GM12891 (cell line): ENCODE results near the gene IMMP2L.

Source experiments
- DNase-seq: peaks from one replicate; pipeline ENCODE4 v3.0.0; 2011; ENCODE audit warnings: low spot score; ENCODE audit not compliant: insufficient read length
- FAIRE-seq: peaks from 2 replicates; lab custom pipeline; 2011; peaks lifted over from hg19 to GRCh38; lab: Jason Lieb, UNC
- PAX5 ChIP-seq: IDR thresholded peaks from 2 replicates; pipeline ENCODE4 v1.6.1; 2011; ENCODE audit warnings: low read length, moderate library complexity, mild to moderate bottlenecking; ENCODE audit not compliant: insufficient read depth, severe bottlenecking
- POLR2A ChIP-seq: IDR thresholded peaks from 2 replicates; pipeline ENCODE4 v1.6.1; 2011; ENCODE audit warnings: low read depth, low read length, control low read depth
- POLR2AphosphoS5 ChIP-seq: IDR thresholded peaks from 2 replicates; pipeline ENCODE4 v1.6.1; 2011; ENCODE audit warnings: low read depth, low read length, control low read depth
- POU2F2 ChIP-seq: IDR thresholded peaks from 2 replicates; pipeline ENCODE4 v1.6.1; 2011; ENCODE audit warnings: low read depth, mild to moderate bottlenecking, control low read depth, low read length, moderate library complexity
- SPI1 ChIP-seq: IDR thresholded peaks from 2 replicates; pipeline ENCODE4 v1.6.1; 2011; ENCODE audit warnings: low read depth, low read length, control low read depth
- TAF1 ChIP-seq: IDR thresholded peaks from 2 replicates; pipeline ENCODE4 v1.6.1; 2011; ENCODE audit warnings: low read depth, low read length, control low read depth

The IMMP2L gene

DNA sequence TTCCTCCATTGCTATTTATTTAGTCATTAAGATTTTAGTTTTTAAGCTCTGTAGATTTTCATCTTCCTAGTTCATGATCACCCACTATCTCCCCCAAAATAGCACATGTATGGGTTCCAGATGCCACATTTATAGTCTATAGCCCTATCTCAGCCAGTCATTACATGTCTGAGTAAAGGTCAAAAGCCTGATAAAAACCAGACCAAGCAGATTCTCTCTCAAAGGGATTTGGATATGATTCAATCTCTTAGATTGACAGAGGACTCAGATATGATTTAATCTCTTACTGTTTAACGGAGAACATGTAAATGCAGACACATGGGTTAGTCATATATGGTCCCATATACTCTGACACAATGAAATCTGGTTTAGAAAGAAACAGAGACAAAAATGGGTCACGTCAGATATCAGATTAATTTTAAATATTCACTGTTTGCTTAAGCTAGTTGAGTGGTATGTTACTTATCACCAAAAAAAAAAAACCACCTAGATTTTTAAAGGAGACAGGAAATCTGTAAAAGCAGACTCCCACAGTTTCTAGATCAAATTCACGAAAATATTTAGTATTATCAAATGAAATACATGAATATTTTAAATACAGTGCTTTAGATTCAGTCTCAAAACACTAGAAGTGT, 578.4 kb downstream of the IMMP2L start:
- DNase-seq (no peak), FAIRE-seq (no peak)
- no peak for TF ChIP-seq PAX5
- no peak for TF ChIP-seq SPI1
- no peak for TF ChIP-seq POLR2A
- TF ChIP-seq TAF1, result no peak
- no peak for TF ChIP-seq POU2F2
- TF ChIP-seq POLR2AphosphoS5, result no peak

DNA sequence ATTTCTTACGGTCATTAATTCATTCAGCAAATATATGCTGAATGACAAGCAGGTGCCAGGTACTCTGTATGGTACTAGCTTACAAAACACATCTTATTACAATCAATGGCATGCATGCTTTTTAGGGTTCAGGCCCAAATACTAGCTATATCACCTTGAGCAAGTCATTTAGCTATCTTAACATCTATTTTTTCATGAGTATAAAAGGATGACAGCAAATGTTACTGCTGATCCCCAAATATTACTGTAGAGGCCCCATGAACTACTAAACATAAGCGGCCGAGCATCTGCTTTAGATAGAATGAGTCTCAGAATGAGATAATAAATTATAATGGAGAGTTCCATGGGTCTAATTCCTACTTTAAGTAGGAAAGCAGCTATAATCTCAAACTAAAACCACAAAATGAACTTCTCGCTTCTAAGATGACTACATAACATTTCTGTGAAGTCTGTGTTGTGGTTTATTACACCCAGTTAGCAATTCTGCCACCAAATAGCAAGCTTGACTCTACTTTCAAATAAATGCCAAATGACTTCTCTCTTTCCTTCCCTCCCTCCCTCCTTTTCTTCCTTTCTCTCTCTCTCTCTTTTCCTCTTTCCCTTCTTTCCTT, 585.1 kb downstream of the IMMP2L start:
- TF ChIP-seq POU2F2 (no peak), PAX5 (no peak), SPI1 (no peak), POLR2A (no peak), TAF1 (no peak), POLR2AphosphoS5 (no peak)
- FAIRE-seq (no peak), DNase-seq (no peak)

DNA sequence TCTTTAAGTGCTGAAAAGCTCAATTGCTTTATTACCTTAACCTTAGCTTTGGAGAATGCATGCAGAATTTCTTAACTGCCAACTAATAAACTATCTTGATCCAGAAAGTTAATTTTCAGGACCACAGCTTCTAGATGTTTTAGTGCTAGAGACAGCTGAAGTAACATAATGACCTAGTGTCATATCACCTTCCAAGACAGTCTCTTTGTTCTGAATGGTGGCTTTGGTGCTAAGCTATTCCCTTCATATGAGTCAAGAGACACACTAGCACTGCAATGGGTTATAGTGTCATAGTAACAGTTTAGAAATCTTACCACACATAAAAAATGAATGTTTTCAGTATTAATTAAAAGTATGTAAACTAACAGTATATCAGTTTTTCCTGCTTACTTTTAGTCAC, 586.8 kb downstream of the IMMP2L start:
- no peak for FAIRE-seq
- no peak for DNase-seq
- no peak for TF ChIP-seq PAX5
- TF ChIP-seq TAF1, result no peak
- TF ChIP-seq POU2F2, result no peak
- TF ChIP-seq POLR2A, result no peak

DNA sequence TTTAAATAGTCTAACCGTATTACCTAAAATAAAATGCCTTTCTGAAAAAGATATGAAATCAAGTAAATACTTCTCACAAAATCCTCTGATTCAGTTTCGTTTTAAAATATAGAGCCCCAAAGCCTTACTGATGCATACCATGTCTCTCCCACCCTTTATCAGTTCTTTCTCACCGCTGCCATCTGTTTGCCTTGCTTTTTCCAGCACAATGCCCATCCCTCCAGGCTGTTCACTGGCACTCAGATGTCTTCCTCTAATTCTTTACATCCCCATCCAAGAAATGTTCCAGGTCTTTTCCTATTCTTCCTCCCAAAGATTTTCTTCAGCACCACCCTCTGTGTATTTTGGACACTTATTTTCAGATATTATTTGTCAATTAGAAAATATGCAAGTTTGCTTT, 587.9 kb downstream of the IMMP2L start:
- no peak for FAIRE-seq
- no peak for DNase-seq
- TF ChIP-seq POLR2AphosphoS5, result no peak
- TF ChIP-seq SPI1, result no peak
- TF ChIP-seq TAF1, result no peak
- TF ChIP-seq PAX5, result no peak
- no peak for TF ChIP-seq POU2F2
- no peak for TF ChIP-seq POLR2A

DNA sequence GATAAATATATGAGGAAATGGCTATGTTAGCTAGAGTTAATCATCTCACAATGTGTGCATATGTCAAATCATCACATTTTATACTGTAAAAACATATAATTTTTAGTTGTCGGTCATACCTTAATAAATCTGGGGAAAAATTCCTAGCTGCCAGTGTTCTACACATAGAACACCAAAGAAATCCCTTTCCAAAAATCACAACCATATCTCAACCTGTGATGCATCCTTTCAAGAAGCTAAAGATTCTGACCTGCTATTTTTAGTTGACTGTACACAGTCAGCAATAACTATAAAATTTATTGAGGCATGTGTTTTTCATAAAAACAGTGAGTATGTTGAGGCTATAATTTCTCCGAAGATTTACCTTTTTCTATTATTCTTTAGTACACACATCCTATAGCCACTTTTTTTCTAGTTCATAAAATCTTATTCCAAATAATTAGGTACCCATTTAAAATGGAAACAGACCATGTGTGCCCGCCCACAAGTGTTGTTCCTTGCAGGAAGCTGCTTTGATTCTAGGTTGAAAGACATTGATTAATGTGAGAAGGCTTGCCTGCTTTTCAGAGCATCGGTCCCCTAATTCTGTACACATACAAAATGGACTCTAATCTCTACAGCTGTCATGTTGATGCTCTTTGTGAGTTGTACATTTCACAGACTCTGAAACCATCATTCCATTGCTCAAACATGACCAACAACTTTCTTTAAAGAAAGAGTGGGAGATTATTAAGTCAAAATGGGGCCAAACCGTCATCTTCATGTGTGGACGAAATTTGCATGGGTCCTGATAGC, 588.9 kb downstream of the IMMP2L start:
- TF ChIP-seq SPI1 (no peak), TAF1 (no peak), POU2F2 (no peak), POLR2A (no peak), POLR2AphosphoS5 (no peak), PAX5 (no peak)
- no peak for FAIRE-seq
- DNase-seq, result no peak

DNA sequence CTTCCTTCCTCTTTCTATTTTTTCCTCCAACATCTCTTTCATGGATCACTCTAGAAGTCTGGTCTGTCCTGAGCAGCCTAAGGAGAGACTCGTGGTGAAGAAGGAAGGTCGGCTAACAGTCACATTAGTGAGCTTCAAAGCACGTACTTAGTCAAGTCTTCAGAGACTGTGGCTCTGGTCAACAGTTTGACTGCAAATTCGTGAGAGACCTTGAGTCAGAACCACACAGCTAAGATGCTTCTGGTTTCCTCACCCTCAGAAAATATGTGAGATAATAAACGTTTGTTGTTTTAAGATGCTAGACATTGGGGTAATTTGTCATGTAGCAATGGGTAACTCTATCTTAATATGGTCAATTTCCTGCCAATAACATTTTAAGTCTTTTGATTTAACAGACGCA, 597.5 kb downstream of the IMMP2L start:
- DNase-seq (no peak), FAIRE-seq (no peak)
- TF ChIP-seq POU2F2, result no peak
- no peak for TF ChIP-seq TAF1
- TF ChIP-seq POLR2AphosphoS5, result no peak
- TF ChIP-seq POLR2A, result no peak
- TF ChIP-seq SPI1, result no peak
- TF ChIP-seq PAX5, result no peak

DNA sequence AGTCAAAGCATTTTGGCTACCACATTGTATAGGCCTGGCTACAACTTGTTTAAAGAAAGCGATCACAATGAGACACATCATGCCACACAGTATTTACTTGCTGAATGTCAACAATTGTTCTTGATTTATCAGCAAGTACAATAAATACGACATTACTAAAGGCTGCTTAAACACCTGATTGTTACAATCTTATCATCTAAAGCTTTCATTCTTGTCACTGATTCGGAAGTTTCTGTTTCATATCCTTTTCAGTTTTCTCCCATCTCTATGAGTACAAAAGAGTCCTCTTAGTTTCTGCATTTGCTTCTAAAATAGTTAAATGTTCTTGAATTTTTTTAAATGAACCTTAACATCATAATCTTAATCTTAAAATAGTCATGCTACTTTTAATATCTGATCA, 599.5 kb downstream of the IMMP2L start:
- no peak for TF ChIP-seq POLR2AphosphoS5
- TF ChIP-seq POU2F2, result no peak
- no peak for TF ChIP-seq TAF1
- TF ChIP-seq SPI1, result no peak
- TF ChIP-seq PAX5, result no peak
- TF ChIP-seq POLR2A, result no peak
- FAIRE-seq, result no peak
- DNase-seq, result no peak

DNA sequence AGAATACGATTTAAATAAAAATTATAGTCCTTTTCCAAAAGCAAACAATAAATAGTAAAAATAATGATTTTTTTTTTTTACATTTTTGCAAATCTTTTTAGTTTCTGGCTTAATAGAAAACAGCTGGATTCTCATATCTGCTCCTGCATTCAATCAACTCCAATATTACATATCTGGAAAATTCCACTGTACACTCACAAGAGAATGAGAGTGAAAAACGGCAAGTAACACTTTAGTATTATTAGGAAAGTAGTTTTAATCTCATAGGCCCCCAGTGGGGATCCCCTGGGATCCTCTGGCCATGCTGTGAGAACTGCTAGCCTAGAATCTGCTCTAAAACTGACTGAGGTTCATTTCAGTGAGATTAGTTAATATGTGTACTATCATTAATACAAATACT, 599.9 kb downstream of the IMMP2L start:
- TF ChIP-seq POU2F2, result no peak
- no peak for TF ChIP-seq POLR2AphosphoS5
- no peak for TF ChIP-seq TAF1
- TF ChIP-seq SPI1, result no peak
- TF ChIP-seq PAX5, result no peak
- no peak for TF ChIP-seq POLR2A
- DNase-seq (no peak), FAIRE-seq (no peak)

DNA sequence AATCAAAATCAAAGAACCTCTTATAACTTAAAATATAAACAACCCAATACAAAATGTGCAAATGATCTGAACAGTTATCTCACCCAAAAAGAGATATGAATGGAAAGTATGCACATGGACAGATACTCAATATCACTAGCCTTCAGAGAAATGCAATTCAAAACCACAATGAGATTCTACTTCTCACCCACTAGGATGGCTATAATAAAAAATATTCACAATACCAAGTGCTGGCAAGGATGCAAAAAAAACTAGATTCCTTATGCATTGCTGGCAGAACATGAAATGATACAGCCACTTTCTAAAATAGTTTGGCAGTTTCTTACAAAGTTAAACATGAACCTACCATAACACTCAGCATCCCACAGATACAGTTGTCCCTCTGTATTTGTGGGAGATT, 601.5 kb downstream of the IMMP2L start:
- no peak for DNase-seq
- TF ChIP-seq POLR2A, result no peak
- TF ChIP-seq TAF1, result no peak
- no peak for TF ChIP-seq SPI1
- no peak for TF ChIP-seq POU2F2
- no peak for TF ChIP-seq PAX5
- no peak for TF ChIP-seq POLR2AphosphoS5
- FAIRE-seq, result no peak
